Measurements from ENCODE around the gene RTKN. TPM values are rescaled to one million over a fixed set of nuclear protein-coding genes. Genes with fewer than 3 reads are reported as not detected.
A peak's percentile ranks its signal among the peaks of the same experiment; 100 is the strongest.

The RTKN gene
- total RNA-seq, 1 experiment from 2014 or later: 87.1 TPM

DNA sequence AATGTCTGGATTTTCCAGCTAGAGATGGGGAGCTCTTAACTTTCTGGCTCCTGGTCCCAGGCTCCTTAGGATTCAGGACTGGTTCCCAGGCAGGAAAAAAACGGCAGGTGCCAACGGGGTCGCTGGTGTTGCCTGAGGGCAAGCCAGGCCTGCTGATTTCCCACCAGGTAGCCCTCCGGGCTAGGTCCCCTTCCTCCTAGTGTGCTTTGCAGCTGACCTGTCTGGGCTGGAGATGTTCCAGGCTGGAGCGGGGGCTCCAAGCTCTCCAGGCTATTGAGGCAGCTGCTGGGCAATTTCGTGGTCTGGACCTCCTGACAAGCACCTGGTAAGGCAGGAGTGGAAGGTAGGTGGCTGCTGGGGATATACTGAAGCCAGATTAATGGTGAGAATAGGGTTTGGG is 32.7 kb upstream of the RTKN start:
- Histone ChIP-seq H4K8ac (replicated peaks; ENCODE audit: insufficient read length, low read depth, low read length) (no peak overlapping the region), H4K91ac (ENCODE audit: insufficient read length, low read depth, low read length) (no peak overlapping the region), H3K23ac (ENCODE audit: insufficient read length, low read depth, low read length) (no peak overlapping the region), H3K4me2 (ENCODE audit: insufficient read depth, insufficient read length, low read length) (no peak overlapping the region), H3K23me2 (ENCODE audit: insufficient read length, low read depth, low read length, poor library complexity, severe bottlenecking) (peaks cover 8% of the 10 kb centered on the region), H2AFZ (ENCODE audit: low read length) (no peak overlapping the region), H3K56ac (ENCODE audit: insufficient read length, low read depth, low read length) (no peak overlapping the region), H3K27me3 (ENCODE audit: insufficient read depth, low read length) (no peaks in the 10 kb centered on the region), H3K27ac (ENCODE audit: insufficient read length, low read depth, low read length) (no peak overlapping the region), H2BK120ac (ENCODE audit: low read depth, low read length, poor library complexity, severe bottlenecking) (no peak overlapping the region), H4K20me1 (ENCODE audit: control insufficient read depth, insufficient read depth, insufficient read length) (no peaks in the 10 kb centered on the region), H4K5ac (ENCODE audit: insufficient read length, low read depth, low read length) (no peak overlapping the region), H2BK15ac (ENCODE audit: low read depth, low read length) (no peak overlapping the region), H3K79me1 (ENCODE audit: insufficient read depth, low read depth, low read length, poor library complexity, severe bottlenecking) (no peaks in the 10 kb centered on the region), H3K18ac (ENCODE audit: insufficient read length, low read depth, low read length) (no peak overlapping the region), H2BK5ac (ENCODE audit: insufficient read length, low read length) (no peak overlapping the region), H3K14ac (ENCODE audit: insufficient read depth, low read length) (no peak overlapping the region), H3K4me1 (ENCODE audit: insufficient read depth, low read length) (no peaks in the 10 kb centered on the region), H2AK5ac (ENCODE audit: insufficient read length, low read length) (no peak overlapping the region), H2BK20ac (ENCODE audit: low read depth, low read length, poor library complexity, severe bottlenecking) (no peak overlapping the region), H3K79me2 (ENCODE audit: insufficient read depth, low read length) (no peaks in the 10 kb centered on the region), H3K9ac (ENCODE audit: extremely low read depth, insufficient read length, low read length) (no peak overlapping the region), H2BK12ac (ENCODE audit: insufficient read length, low read depth, low read length) (no peak overlapping the region), H3T11ph (ENCODE audit: low read length) (no peak overlapping the region), H3K4ac (ENCODE audit: low read depth, low read length) (no peak overlapping the region), H3K9me3 (ENCODE audit: control insufficient read depth, low read depth, low read length) (no peaks in the 10 kb centered on the region)
- H3K9me3 Mint-ChIP-seq: no peaks in the 10 kb centered on the region; a peak in 1 of 5 replicates
- TF ChIP-seq, protein P1, sequence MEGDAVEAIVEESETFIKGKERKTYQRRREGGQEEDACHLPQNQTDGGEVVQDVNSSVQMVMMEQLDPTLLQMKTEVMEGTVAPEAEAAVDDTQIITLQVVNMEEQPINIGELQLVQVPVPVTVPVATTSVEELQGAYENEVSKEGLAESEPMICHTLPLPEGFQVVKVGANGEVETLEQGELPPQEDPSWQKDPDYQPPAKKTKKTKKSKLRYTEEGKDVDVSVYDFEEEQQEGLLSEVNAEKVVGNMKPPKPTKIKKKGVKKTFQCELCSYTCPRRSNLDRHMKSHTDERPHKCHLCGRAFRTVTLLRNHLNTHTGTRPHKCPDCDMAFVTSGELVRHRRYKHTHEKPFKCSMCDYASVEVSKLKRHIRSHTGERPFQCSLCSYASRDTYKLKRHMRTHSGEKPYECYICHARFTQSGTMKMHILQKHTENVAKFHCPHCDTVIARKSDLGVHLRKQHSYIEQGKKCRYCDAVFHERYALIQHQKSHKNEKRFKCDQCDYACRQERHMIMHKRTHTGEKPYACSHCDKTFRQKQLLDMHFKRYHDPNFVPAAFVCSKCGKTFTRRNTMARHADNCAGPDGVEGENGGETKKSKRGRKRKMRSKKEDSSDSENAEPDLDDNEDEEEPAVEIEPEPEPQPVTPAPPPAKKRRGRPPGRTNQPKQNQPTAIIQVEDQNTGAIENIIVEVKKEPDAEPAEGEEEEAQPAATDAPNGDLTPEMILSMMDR (conservative IDR thresholded peaks at IDR 0.05): no peak
- no peak overlapping the region for H3K27ac Mint-ChIP-seq
- peak overlapping the region in 1 of 2 experiments; percentile 23; a peak in 1 of 5 replicates for H3K4me3 Mint-ChIP-seq
- no peak for DNase-seq
- H3K36me3 Mint-ChIP-seq (ENCODE audit: insufficient read depth in 1 of 3, low read depth in 3 of 3): peaks cover 13 to 31% (median 23%) of the 10 kb centered on the region in 3 experiments
- WGBS (ENCODE audit: extremely low coverage, insufficient read length, low lambda C conversion rate): no CpG with 5 or more reads among the region's 6 CpGs
- H3K4me1 Mint-ChIP-seq: peaks cover 11 to 12% of the 10 kb centered on the region in 2 experiments
- H3K27me3 Mint-ChIP-seq (ENCODE audit: low read depth): peaks cover 3% of the 10 kb centered on the region
